HepG2 (cell line): ENCODE measurements around the gene NPY1R. TPM values are rescaled to one million over a fixed set of nuclear protein-coding genes. Genes with fewer than 3 reads are reported as not detected.

Source experiments
- ATAC-seq: fragments of 200-7000 bp; cut with Tn5 transposase; 3 replicates; pipeline ENCODE4 v1.9.1; 2020; ENCODE audit warnings: mild to moderate bottlenecking, moderate library complexity
- BruUV-seq: library from RNA; stranded (reverse); fragments of 400-500 nt; replicated peaks from 2 replicates; lab custom pipeline; 2021; lab: Mats Ljungman, UMichigan
- CTCF ChIA-PET: fragments of 300-600 bp; formaldehyde crosslinking; extraction: SDS; loops from one replicate; lab custom pipeline; 2021; ENCODE audit warnings: low total read pairs, inconsistent platforms, low intra/inter-chr PET ratio; lab: Yijun Ruan, JAX
- POLR2A ChIA-PET: fragments of 350-600 bp; sonication (Branson Sonifier 250); formaldehyde crosslinking; loops from one replicate; lab custom pipeline; 2020; ENCODE audit warnings: antibody characterized with exemption, inconsistent platforms; lab: Yijun Ruan, JAX
- DNase-seq: peaks from one replicate; pipeline ENCODE4 v3.0.0-alpha.2; 2015; ENCODE audit warnings: low spot score
- FAIRE-seq: peaks from 3 replicates; lab custom pipeline; 2011; peaks lifted over from hg19 to GRCh38; lab: Jason Lieb, UNC
- H2AFZ ChIP-seq: one replicate; pipeline ENCODE4 v1.6.1; 2011; ENCODE audit warnings: low read length, inconsistent platforms
- H3K27ac ChIP-seq: fragments of 300-600 bp; 3 replicates; pipeline ENCODE4 v1.8.0; 2011; ENCODE audit warnings: mixed run types, mild to moderate bottlenecking, mixed read lengths, low read length, inconsistent platforms; ENCODE audit not compliant: insufficient read depth; ENCODE audit errors: extremely low read length
- H3K27me3 ChIP-seq, 2 experiments: fragments of 200-600 bp in 1 of 2; 2 replicates in 1 of 2; 3 replicates in 1 of 2; pipeline versions ENCODE4 v1.6.0 to v1.8.0; 2011; ENCODE audit warnings: low read length in 2 of 2, mild to moderate bottlenecking in 2 of 2, moderate library complexity in 2 of 2, inconsistent platforms in 1 of 2; ENCODE audit not compliant: insufficient read depth in 2 of 2, control insufficient read depth in 1 of 2
- H3K36me3 ChIP-seq, 2 experiments: fragments of 200-600 bp in 1 of 2; replicated peaks in 1 of 2; 2 replicates in 1 of 2; 3 replicates in 1 of 2; pipeline versions ENCODE4 v1.5.1 to v1.8.0; 2011; ENCODE audit warnings: low read length in 2 of 2, inconsistent platforms in 1 of 2; ENCODE audit not compliant: insufficient read depth in 2 of 2, control insufficient read depth in 1 of 2
- H3K4me1 ChIP-seq: 2 replicates; pipeline ENCODE4 v1.5.1; 2012; ENCODE audit warnings: low read length, inconsistent platforms; ENCODE audit not compliant: insufficient read depth
- H3K4me2 ChIP-seq: 2 replicates; pipeline ENCODE4 v1.6.0; 2011; ENCODE audit warnings: low read depth, low read length, inconsistent platforms
- H3K4me3 ChIP-seq, 3 experiments: fragments of 200-600 bp in 1 of 3; sonication (generic), shearing (Covaris generic) in 1 of 3; replicated peaks in 1 of 3; 2 replicates each; pipeline ENCODE4 v1.5.1; 2011 to 2016; ENCODE audit warnings: low read length in 3 of 3, inconsistent platforms in 2 of 3, low read depth in 2 of 3, mild to moderate bottlenecking in 2 of 3, control low read depth in 1 of 3, mixed read lengths in 1 of 3; ENCODE audit not compliant: insufficient read depth in 1 of 3
- H3K79me2 ChIP-seq: one replicate; pipeline ENCODE4 v1.6.1; 2011; ENCODE audit warnings: low read length, inconsistent platforms; ENCODE audit not compliant: insufficient read depth
- H3K9ac ChIP-seq: 2 replicates; pipeline ENCODE4 v1.6.0; 2011; ENCODE audit warnings: mild to moderate bottlenecking, low read depth, low read length, inconsistent platforms; ENCODE audit not compliant: insufficient read depth
- H3K9me3 ChIP-seq: 2 replicates; pipeline ENCODE4 v1.5.1; 2012; ENCODE audit warnings: mild to moderate bottlenecking, low read length
- H4K20me1 ChIP-seq: 2 replicates; pipeline ENCODE4 v1.6.0; 2011; ENCODE audit warnings: inconsistent platforms, mild to moderate bottlenecking, low read length, moderate library complexity; ENCODE audit not compliant: insufficient read depth
- CREB1 ChIP-seq, 2 experiments: fragments of 450-650 bp in 1 of 2; IDR thresholded peaks; 2 replicates each; pipeline ENCODE4 v1.6.1; 2016 to 2017; ENCODE audit warnings: control low read depth in 1 of 2, mild to moderate bottlenecking in 1 of 2, missing compliant biosample characterization in 1 of 2, missing genetic modification characterization in 1 of 2
- HNRNPLL ChIP-seq: fragments of 200-400 bp; formaldehyde crosslinking; IDR thresholded peaks from 2 replicates; pipeline ENCODE4 v1.6.1; 2017; ENCODE audit warnings: mild to moderate bottlenecking, low read depth, low read length; ENCODE audit not compliant: poor library complexity, severe bottlenecking
- HOXD1 ChIP-seq: sonication (generic); formaldehyde crosslinking; IDR thresholded peaks from 2 replicates; pipeline ENCODE4 v1.5.0; 2020; ENCODE audit warnings: missing genetic modification reagents
- NR2F2 ChIP-seq: IDR thresholded peaks from 2 replicates; pipeline ENCODE4 v1.6.1; 2012; ENCODE audit warnings: low read depth, inconsistent platforms, borderline replicate concordance
- PRMT3 ChIP-seq: sonication (generic); formaldehyde crosslinking; IDR thresholded peaks from 2 replicates; pipeline ENCODE4 v1.8.1; 2022; ENCODE audit warnings: low read depth, mild to moderate bottlenecking, moderate library complexity, missing genetic modification reagents, borderline replicate concordance
- WGBS: methylation state at CpG from one replicate; pipeline ENCODE4 v1.1.6; 2017; ENCODE audit warnings: low lambda C conversion rate; 5-methylcytosine and 5-hydroxymethylcytosine counted together
- in situ Hi-C: cut with HindIII; loops from 2 replicates; pipeline ENCODE4 v1.10.0; 2017; ENCODE audit warnings: low pct_unique_long_range_greater_than_20kb; ENCODE audit not compliant: extremely low pct_ligation_motif_present
- intact Hi-C: fragments of 100-400 bp; cut with micrococcal nuclease; formaldehyde crosslinking; loops from one replicate; pipeline ENCODE4 v1.10.0; 2022; ENCODE audit not compliant: unreplicated experiment
- polyA plus RNA-seq, 8 experiments: library from polyadenylated mRNA; depleted of rRNA in 3 of 8; stranded (reverse) in 7 of 8; unstranded in 1 of 8; fragments of >200 nt; fragmentation: Illumina TruSeq in 4 of 8; extraction: Trizol in 4 of 8; gene quantifications; 2 replicates each; pipeline versions ENCODE4 v1.2.1 to v1.2.3, GENCODE V29; 2011 to 2016; ENCODE audit warnings: low read depth in 4 of 8, missing spikeins in 1 of 8, mixed read lengths in 1 of 8; ENCODE audit not compliant: insufficient read depth in 1 of 8
- total RNA-seq, 5 experiments: library from RNA; depleted of rRNA; stranded (reverse); fragments of >200 nt; fragmentation: Illumina TruSeq; extraction: Trizol; gene quantifications; 2 replicates each; pipeline ENCODE4 v1.2.3, GENCODE V29; 2016; ENCODE audit warnings: low read depth in 1 of 5
- TF ChIP-seq, protein P1 (sequence below): sonication (generic); formaldehyde crosslinking; IDR thresholded peaks from 2 replicates; pipeline ENCODE4 v1.5.0; 2020; ENCODE audit warnings: mild to moderate bottlenecking, missing genetic modification reagents, moderate library complexity
- TF ChIP-seq, protein P2 (sequence below): sonication (generic); formaldehyde crosslinking; IDR thresholded peaks from 2 replicates; pipeline ENCODE4 v1.4.0; 2020; ENCODE audit warnings: missing genetic modification reagents

Gene NPY1R
- total and polyA plus RNA-seq, 2 of the 13 experiments (the other 11 are each of a cell fraction or from before 2014, with no cell fraction given): not detected

DNA sequence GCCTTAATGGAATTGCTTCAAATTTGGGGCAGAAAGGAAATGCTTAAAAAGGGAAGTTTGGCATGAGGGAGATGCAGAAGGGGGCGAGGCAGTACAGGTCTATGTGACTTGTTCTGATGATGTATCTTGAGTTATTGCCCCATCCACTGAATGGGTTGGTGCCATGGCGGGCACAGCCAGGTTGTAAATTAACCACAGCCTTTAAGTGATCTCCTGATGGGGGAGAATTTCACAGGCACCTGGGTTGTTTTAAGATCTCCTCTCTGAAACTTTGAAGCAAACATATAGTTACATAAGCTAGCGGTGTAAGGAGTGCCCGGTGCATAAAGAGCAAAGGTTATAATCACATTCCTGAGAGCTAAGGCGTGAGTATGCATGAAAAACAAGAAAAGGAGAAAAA is 48.3 kb upstream of the NPY1R start:
- Histone ChIP-seq H3K4me2 (no peak overlapping the region), H3K9me3 (no peaks in the 10 kb centered on the region), H3K27me3 (no peaks in the 10 kb centered on the region), H3K9ac (no peak overlapping the region), H3K36me3 (no peaks in the 10 kb centered on the region), H3K27ac (no peak overlapping the region), H3K4me1 (no peaks in the 10 kb centered on the region), H4K20me1 (no peaks in the 10 kb centered on the region), H2AFZ (no peak overlapping the region), H3K4me3 (no peak overlapping the region), H3K79me2 (no peaks in the 10 kb centered on the region)
- intact Hi-C loops: no loop called here
- ATAC-seq: no peak; the same call in 2 of the 3 replicates
- no peak for DNase-seq
- no TSS peak for BruUV-seq
- 3% methylated on average over 5 of the region's 5 CpGs for WGBS
- TF ChIP-seq, protein P1, sequence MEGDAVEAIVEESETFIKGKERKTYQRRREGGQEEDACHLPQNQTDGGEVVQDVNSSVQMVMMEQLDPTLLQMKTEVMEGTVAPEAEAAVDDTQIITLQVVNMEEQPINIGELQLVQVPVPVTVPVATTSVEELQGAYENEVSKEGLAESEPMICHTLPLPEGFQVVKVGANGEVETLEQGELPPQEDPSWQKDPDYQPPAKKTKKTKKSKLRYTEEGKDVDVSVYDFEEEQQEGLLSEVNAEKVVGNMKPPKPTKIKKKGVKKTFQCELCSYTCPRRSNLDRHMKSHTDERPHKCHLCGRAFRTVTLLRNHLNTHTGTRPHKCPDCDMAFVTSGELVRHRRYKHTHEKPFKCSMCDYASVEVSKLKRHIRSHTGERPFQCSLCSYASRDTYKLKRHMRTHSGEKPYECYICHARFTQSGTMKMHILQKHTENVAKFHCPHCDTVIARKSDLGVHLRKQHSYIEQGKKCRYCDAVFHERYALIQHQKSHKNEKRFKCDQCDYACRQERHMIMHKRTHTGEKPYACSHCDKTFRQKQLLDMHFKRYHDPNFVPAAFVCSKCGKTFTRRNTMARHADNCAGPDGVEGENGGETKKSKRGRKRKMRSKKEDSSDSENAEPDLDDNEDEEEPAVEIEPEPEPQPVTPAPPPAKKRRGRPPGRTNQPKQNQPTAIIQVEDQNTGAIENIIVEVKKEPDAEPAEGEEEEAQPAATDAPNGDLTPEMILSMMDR (CRISPR knock-in tag): no peak
- TF ChIP-seq, protein P2, sequence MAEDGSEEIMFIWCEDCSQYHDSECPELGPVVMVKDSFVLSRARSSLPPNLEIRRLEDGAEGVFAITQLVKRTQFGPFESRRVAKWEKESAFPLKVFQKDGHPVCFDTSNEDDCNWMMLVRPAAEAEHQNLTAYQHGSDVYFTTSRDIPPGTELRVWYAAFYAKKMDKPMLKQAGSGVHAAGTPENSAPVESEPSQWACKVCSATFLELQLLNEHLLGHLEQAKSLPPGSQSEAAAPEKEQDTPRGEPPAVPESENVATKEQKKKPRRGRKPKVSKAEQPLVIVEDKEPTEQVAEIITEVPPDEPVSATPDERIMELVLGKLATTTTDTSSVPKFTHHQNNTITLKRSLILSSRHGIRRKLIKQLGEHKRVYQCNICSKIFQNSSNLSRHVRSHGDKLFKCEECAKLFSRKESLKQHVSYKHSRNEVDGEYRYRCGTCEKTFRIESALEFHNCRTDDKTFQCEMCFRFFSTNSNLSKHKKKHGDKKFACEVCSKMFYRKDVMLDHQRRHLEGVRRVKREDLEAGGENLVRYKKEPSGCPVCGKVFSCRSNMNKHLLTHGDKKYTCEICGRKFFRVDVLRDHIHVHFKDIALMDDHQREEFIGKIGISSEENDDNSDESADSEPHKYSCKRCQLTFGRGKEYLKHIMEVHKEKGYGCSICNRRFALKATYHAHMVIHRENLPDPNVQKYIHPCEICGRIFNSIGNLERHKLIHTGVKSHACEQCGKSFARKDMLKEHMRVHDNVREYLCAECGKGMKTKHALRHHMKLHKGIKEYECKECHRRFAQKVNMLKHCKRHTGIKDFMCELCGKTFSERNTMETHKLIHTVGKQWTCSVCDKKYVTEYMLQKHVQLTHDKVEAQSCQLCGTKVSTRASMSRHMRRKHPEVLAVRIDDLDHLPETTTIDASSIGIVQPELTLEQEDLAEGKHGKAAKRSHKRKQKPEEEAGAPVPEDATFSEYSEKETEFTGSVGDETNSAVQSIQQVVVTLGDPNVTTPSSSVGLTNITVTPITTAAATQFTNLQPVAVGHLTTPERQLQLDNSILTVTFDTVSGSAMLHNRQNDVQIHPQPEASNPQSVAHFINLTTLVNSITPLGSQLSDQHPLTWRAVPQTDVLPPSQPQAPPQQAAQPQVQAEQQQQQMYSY: no peak
- TF ChIP-seq PRMT3 (CRISPR knock-in tag): no peak
- no peak for TF ChIP-seq NR2F2
- no peak for TF ChIP-seq HOXD1
- TF ChIP-seq HNRNPLL: no peak
- peak; percentile 13; the same call in 1 of the 2 replicates for TF ChIP-seq CREB1 (IDR thresholded peaks at IDR 0.05)
- no peak for TF ChIP-seq CREB1 (CRISPR knock-in tag; IDR thresholded peaks at IDR 0.05)
- no peak for FAIRE-seq
- ChIA-PET POLR2A (no interaction called here), CTCF (no interaction called here)
- in situ Hi-C loops: no loop called here
